GM18909 (cell line): ENCODE results near the gene HS3ST4.

Experiments used
- ATAC-seq: cut with Tn5 transposase; IDR thresholded peaks from one replicate; pipeline ENCODE4 v1.9.1; 2021; ENCODE audit warnings: mild to moderate bottlenecking; ENCODE audit not compliant: unreplicated experiment, poor library complexity

The HS3ST4 gene

GRCh38 chr16:26149364-26150190, 457.8 kb downstream of the HS3ST4 start:
- no peak for ATAC-seq

DNA sequence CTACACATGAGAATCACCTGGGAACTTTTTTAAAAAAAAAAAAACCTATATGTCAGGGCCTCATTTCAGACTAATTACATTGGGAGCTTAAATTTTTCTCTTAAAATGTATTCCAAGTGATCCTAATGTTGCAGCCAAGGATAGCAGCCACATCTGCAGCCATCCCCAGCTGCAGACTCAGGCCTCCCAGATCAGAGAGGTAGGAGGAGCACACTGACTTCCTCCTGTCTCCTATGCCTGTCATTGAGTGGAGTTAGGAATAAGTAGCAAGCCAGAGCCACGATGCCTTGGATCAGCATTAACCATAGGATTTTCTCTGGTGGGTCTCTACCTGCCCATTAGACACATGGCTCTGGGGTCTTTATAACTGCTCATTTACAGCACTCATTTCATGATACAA, 463.5 kb downstream of the HS3ST4 start:
- no peak for ATAC-seq

DNA sequence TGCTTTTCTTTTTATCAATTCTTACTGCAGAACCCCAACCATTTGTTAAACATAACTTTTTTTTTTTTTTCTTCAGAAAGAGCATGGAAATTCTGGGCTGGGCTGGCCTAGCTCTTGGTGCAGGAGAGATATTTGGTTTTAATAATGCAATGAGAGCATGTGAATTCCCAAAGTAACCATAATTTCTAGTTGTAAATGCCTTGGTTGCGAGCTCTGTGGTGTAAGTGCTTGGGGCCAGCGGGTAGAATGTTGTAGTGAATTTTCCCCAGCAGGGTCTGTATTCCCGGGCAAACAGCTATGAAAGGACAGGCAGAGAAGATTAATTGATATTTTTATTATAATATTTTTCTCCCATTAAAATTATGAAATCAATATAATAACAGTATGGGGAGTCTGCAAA, 465.6 kb downstream of the HS3ST4 start:
- no peak for ATAC-seq

GRCh38 chr16:26158142-26158759, 466.5 kb downstream of the HS3ST4 start:
- no peak for ATAC-seq

DNA sequence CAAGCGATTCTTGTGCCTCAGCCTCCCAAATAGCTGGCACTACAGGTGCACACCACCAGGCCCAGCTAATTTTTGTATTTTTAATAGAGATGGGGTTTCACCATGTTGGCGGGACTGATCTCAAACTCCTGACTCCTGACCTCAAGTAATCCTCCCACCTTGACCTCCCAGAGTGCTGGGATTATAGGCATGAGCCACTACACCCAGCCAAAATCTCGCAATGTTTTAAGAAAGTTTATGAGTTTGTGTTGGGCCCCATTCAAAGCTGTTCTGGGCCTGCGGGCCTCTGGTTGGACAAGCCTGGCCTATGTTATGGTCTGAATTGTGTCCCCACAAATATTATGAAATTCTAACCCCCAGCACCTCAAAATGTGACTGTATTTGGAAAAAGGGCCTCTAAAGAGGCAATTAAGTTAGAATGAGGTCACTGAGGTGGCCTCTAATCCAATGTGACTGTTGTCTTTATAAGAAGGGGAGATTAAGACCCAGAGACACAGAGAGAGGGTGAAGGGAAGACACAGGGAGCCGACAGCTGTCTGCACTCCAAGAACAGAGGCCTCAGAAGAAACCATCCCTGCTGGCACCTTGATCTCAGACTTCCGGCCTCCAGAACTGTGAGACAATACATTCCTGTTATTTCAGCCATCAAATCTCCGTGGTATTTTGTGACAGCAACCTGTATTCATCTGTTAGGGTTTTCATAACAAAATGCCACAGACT, 469.9 kb downstream of the HS3ST4 start:
- no peak for ATAC-seq

DNA sequence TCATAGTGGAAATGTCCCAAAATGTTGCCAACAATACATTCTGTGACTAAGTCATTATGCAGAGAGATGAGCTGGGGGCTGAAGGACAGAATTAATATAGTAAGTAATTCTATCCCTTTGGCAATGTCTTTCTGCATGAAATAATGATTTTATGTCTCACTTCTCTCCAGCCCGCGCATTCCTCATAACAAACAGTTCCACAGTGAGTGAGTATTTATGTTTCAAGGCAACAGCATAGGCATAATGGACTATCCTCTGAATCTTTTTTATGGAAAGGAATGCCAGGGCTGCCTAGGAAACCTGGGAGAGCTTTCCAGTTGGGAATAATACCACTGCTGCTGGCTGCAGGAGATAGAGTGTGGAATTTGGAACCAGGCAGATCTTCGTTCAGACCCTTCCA, 477.7 kb downstream of the HS3ST4 start:
- ATAC-seq: no peak

DNA sequence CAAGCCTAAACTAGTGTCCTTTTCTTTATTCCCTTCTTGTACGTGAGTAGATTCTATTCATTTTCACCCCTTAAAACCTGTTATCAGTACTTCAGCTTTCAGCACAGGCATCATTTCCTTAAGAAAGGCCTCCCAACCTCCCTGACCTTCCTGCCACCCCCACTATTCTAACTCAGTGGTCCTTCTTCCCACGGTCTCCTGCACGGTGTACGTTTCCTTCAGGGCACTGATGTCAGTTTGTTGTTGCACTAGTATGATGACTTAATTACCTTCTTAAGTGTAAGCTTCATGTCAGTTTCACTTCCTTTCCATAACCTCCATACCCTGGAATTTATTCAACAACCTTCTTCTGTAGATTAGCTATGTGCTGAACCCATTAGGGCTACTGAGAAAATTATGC, 484.2 kb downstream of the HS3ST4 start:
- no peak for ATAC-seq

- ATAC-seq: no peak
Observed at GRCh38 chr16:26177438-26177837, 485.7 kb downstream of the HS3ST4 start.

GRCh38 chr16:26178298-26178697, 486.5 kb downstream of the HS3ST4 start:
- no peak for ATAC-seq

DNA sequence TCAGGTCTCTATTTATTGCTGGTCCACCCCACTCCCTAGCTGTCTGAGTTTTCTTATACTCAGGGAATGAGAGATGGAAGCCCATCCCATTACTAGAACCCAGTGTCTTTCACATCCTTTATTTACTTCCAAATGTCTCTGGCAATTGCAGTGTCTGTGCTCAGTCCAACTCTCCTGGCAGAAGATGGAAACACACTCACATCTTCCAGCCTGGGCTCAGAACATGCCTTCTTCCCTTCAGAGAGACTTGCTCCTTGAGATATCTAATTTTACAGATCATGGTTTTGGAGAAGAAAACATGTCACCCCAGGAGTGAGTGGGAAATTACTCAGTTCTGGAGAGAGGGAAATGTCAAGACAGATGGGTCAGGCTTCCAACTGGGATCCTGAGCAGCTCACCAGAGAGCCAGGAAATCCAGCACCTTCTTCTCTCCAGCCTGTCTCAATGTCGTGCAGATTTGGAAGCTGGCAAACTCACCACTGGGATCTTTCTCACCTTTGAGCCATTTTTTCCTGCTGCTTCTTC, 494.4 kb downstream of the HS3ST4 start:
- no peak for ATAC-seq
